Ishikawa (cell line): Measurements from ENCODE around the gene GSE1.

Experiments
- CEBPB ChIP-seq: IDR thresholded peaks from 2 replicates; pipeline ENCODE4 v1.6.1; 2012
- EP300 ChIP-seq: IDR thresholded peaks from 2 replicates; pipeline ENCODE4 v1.6.1; 2012; ENCODE audit warnings: borderline replicate concordance
- TAF1 ChIP-seq: IDR thresholded peaks from 2 replicates; pipeline ENCODE4 v1.6.1; 2012; ENCODE audit warnings: low read depth, mild to moderate bottlenecking

DNA sequence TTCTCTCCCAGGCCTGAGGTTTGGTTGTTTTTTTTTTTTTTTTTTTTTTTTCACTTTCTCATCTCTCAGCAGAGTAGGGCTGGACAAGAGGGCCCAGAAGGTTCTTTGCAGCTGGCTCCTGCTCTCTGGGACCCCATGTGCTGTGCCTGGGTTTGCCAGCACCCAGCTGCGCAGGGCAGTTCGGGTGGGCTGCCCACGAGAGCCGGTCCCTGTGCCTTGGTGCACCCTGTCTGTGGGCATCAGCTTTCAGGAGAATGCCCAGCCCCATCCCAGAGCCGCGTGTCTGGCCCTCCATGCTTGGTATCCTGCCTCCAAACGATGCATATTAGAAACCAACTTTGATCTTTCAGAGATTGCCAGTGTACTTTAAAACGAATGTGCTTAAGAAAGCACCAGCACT lies 15.0 kb upstream of the GSE1 start:
- TF ChIP-seq EP300 (no peak), TAF1 (no peak), CEBPB (no peak)
